Measurements from ENCODE around the gene SDK1. TPM values are rescaled to one million over a fixed set of nuclear protein-coding genes. Genes with fewer than 3 reads are reported as not detected.

SDK1 gene
- total and polyA plus RNA-seq, 2 experiments from 2014 or later: 2.1 to 10.0 TPM

- Histone ChIP-seq H4K20me1 (replicated peaks; ENCODE audit: insufficient read depth) (0 out of 2 replicates have a peak, but pooled peaks cover 2% of the 10 kb centered on the region), H3K27me3 (ENCODE audit: insufficient read depth) (no peaks in the 10 kb centered on the region), H3K36me3 (ENCODE audit: insufficient read depth) (no peaks in the 10 kb centered on the region), H3K79me2 (replicated peaks; ENCODE audit: insufficient read depth) (peaks cover 21% of the 10 kb centered on the region; the same call in 1 of the 2 replicates), H3K4me2 (no peak overlapping the region), H3K4me3 (no peak overlapping the region), H3K27ac (ENCODE audit: low read depth) (no peak overlapping the region), H3F3A (replicated peaks; ENCODE audit: low read depth) (no peaks in the 10 kb centered on the region), H3K9me2 (ENCODE audit: insufficient read depth) (no peaks in the 10 kb centered on the region), H3K4me1 (ENCODE audit: insufficient read depth) (no peaks in the 10 kb centered on the region), H2AFZ (no peak overlapping the region)
- DNase-seq (ENCODE audit: low spot score) (no peak), ATAC-seq (no peak)
- TF ChIP-seq NANOG (IDR thresholded peaks at IDR 0.05; ENCODE audit: borderline replicate concordance) (no peak), POLR2AphosphoS5 (IDR thresholded peaks at IDR 0.05; ENCODE audit: low read depth) (no peak), REST (IDR thresholded peaks at IDR 0.05; ENCODE audit: unreplicated experiment) (no peak), ETS1 (IDR thresholded peaks at IDR 0.05) (no peak), ZNF114 (CRISPR knock-in tag; IDR thresholded peaks at IDR 0.05) (no peak), CREB1 (CRISPR knock-in tag; IDR thresholded peaks at IDR 0.05; ENCODE audit: low read depth) (no peak), EZH2phosphoT487 (IDR thresholded peaks at IDR 0.05; ENCODE audit: unreplicated experiment) (no peak), JUNB (IDR thresholded peaks at IDR 0.05; ENCODE audit: unreplicated experiment) (no peak), CTCF (conservative IDR thresholded peaks at IDR 0.05; ENCODE audit: low read depth in 2 of 2) (no peak), STAT1 (IDR thresholded peaks at IDR 0.05; ENCODE audit: unreplicated experiment) (no peak), ZNF462 (CRISPR knock-in tag; IDR thresholded peaks at IDR 0.05) (no peak), ZNF331 (CRISPR knock-in tag; IDR thresholded peaks at IDR 0.05; ENCODE audit: low read depth) (no peak)
- Mint-ChIP-seq H3K9me3 (no peaks in the 10 kb centered on the region), H3K27me3 (ENCODE audit: insufficient read depth, low read depth, poor library complexity) (no peaks in the 10 kb centered on the region), H3K4me1 (peaks cover 2% of the 10 kb centered on the region; the same call in 1 of the 3 replicates), H3K27ac (no peak overlapping the region), H3K4me3 (no peak overlapping the region), H3K36me3 (ENCODE audit: low read depth) (no peaks in the 10 kb centered on the region)
Observed at GRCh38 chr7:3310884-3311283, 9.8 kb downstream of the SDK1 start.

All from GM23338 (cell line).